Measurements from ENCODE around the gene NAV2.

GRCh38 chr11:19838994-19839768 lies 126.5 kb downstream of the NAV2 start:
- no peak for TF ChIP-seq EZH2 (IDR thresholded peaks at IDR 0.05; ENCODE audit: low read length, missing control alignments)
- no peak for TF ChIP-seq CTCF (conservative IDR thresholded peaks at IDR 0.05 in 1 of 2, IDR thresholded peaks at IDR 0.05 in 1 of 2; ENCODE audit: low read depth in 1 of 2, low read length in 2 of 2)
